HS-27A (cell line): ENCODE measurements around the gene ZNF24.

Experiments used
- DNase-seq: peaks from one replicate; pipeline ENCODE4 v3.0.0-alpha.2; 2012; ENCODE audit warnings: low read depth, missing footprints

Gene ZNF24

GRCh38 chr18:35291166-35291565, 53.1 kb downstream of the ZNF24 start:
- no peak for DNase-seq

GRCh38 chr18:35290094-35290735, 54.0 kb downstream of the ZNF24 start, which contains the start of gene ZSCAN30:
Gene ZSCAN30, minus strand, starts transcription at chr18:35290229. Its CDS starts 25,877 bp downstream, at chr18:35264352.
- peak; percentile 85 for DNase-seq

- DNase-seq = no peak
Observed at GRCh38 chr18:35289727-35290093, 54.5 kb downstream of the ZNF24 start.

- DNase-seq = no peak
Observed at GRCh38 chr18:35289293-35289692, 54.9 kb downstream of the ZNF24 start.

- DNase-seq = no peak
Observed at GRCh38 chr18:35284841-35285240, 59.4 kb downstream of the ZNF24 start.

GRCh38 chr18:35283923-35284794, 60.1 kb downstream of the ZNF24 start:
- DNase-seq = no peak

- DNase-seq = peak; percentile 79
Observed at GRCh38 chr18:35282353-35282752, 61.9 kb downstream of the ZNF24 start.
